HG03439 (cell line): Measurements from ENCODE around the gene TMEM38A.
"Not testable (repeated sequence)": the region's sequence is repeated elsewhere in the genome, so short reads cannot be mapped to it uniquely, and the experiment has no call there.

Experiments
- ATAC-seq: cut with Tn5 transposase; IDR thresholded peaks from one replicate; pipeline ENCODE4 v1.9.1; 2021; ENCODE audit warnings: mild to moderate bottlenecking, moderate library complexity; ENCODE audit not compliant: unreplicated experiment

TMEM38A gene

DNA sequence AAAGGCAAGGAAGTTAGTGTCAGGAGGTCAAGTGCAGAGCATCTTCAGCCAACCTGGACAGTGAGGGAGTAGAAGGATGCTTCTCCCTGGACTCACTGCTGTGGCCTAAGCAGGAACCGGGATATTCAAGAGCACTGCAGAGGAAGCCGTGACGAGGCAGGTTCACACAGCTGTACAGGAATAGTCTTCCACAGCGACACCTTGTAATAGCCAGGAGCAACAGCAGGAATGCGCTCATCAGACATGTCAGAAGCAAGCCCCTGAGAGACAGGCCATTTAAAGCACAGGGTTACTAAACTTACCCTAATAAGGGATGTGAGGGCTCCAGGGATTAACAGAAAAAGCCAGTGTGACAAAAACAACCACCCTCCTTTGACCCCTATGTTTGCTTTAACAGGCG, 29.5 kb upstream of the TMEM38A start:
- no peak for ATAC-seq

DNA sequence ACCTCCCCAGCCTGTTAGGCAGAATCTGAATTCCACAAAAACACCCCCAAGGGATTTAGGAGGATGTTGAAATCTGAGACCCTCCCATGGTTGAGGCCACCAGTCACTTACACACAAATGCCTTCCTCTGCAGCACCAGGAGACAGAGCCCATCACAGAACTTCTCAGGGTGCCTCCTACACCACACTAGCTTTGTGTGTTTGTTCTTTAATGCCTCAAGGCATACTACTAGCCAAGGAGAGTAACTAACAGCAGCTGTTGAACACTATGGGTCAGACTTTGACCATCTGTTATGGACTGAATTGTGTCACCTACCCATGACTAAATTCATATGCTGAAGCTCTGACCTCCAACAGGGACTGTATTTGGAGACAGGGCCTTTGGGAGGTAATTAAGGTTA, 23.4 kb upstream of the TMEM38A start:
- ATAC-seq = no peak

DNA sequence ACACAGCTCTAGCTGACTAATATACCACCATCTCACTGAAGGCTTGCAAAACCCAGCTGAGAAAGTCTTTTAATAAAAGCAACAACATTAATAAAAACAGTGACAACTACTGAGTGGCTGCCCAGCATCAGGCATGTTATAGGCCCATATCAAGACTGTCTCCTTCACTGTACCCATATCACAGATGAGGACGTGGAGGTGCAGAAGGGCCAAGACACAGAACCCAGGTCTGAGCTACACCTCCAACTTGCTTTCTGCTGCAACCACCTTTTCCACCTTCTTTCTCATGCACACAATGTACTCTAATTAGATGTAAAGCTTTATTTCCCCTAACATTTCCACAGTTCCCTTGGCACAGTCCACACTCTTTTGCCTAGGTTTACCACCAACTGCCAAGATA, 22.3 kb upstream of the TMEM38A start:
- no peak for ATAC-seq

DNA sequence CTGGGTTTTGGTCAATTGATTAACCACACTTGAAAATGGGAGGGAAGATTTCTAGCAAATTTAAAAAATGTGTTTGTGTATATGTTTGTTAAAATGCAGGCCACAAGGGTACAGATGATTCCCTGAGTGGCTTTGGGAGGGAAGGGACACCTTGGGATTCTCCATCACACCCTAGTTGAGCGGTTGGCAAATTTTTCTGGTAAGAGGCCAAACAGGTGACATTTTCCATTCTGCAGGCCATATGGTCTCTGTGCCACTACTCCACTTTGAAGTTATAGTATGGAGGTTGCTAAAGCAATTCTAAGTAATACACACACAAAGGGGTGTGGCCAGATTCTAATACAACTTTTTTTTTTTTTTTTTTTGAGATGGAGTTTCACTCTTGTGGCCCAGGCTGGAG, 20.0 kb upstream of the TMEM38A start:
- ATAC-seq = no peak

DNA sequence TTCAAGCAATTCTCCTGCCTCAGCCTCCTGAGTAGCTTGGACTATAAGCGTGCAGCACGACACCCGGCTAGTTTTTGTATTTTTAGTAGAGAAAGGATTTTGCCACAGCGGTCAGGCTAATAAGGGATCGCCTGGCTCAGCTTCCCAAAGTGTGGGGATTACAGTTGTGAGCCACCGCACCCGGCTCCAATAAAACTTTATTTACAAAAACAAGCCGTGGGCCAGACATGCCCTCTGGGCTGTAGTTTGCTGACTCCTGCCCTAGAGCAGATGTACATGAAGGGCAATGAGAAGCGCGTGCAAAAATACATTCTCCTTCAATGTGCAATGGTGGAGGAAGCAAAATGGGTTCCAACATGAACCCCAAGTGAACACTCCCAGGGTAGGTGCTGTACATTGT, 19.2 kb upstream of the TMEM38A start:
- ATAC-seq = no peak

DNA sequence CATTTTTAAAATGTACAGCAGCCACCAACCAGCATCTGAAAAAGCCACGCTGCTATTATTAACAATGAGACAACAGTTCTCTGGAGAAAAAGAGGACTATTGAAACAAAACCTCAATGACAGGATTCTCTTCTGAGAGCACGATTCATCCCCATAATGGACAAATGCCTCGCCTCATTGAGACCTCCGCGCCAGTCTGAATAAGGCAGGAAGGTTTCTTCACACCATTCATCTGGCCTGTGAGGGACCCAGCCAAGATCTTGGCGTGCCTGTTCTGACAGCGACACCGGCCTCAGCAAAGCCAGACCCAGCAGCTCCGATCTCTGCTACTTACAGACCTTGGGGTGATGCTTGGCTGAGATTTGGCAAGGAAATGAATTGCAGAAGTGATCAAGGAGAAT, 15.8 kb upstream of the TMEM38A start:
- ATAC-seq = no peak

DNA sequence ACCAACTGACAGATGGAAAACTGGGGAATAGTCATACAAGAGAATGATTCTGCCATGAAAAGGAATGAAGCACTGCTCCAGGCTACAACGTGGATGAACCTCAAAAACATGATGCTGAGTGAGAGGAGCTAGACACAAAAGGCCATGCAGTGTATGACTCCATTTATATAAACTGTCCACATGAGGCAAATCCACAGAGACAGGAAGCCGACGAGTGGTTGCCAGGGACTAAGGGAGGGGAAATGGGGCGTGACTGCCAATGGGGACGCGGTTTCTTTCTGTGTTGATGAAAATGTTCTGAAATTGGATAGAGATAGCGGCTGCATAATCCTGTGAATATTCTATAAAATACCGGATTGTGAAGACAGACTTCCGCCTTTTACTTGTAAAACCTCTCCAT, 11.2 kb upstream of the TMEM38A start:
- no peak for ATAC-seq

DNA sequence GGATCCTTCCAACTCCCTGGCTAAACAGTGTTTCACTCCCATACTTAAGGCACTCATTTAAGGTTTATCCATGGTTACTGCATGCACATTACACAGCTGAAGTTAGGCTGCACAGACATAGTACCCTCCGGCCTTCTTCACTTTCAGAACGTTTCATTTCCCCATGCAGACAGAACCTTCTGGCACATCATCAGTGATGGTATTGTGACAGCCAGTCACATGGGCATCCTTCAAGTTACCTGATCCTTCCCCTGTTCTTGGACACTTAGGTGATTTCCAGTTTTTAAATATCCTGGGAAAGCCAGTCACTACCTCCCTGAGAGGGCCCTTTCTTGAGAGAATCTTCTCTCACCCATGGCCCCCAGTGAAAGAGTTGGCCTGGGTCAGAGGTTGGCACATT, 10.1 kb upstream of the TMEM38A start:
- no peak for ATAC-seq

DNA sequence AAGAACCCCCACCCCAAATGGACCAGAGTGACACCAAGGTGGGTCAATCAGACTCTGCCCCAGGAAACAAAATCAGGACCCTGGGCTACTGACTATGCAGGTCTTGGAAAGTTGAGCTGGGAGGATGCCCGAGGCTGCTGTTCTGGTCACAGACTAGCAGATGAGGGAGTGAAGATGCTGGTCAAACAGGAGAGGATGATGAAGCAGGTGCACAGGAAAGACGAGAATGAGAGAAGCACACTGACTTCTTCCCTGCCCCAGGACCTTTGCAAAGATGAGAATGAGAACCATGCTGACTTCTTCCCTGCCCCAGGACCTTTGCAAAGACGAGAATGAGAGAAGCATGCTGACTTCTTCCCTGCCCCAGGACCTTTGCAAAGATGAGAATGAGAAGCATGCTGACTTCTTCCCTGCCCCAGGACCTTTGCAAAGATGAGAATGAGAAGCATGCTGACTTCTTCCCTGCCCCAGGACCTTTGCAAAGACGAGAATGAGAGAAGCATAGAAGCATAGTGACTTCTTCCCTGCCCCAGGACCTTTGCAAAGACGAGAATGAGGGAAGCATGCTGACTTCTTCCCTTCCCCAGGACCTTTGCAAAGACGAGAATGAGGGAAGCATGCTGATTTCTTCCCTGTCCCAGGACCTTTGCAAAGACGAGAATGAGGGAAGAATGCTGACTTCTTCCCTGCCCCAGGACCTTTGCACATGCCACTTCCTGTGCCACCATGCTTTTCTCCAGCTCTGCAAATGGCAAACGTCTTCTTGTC, 9.3 kb upstream of the TMEM38A start:
- ATAC-seq = not testable (repeated sequence)

DNA sequence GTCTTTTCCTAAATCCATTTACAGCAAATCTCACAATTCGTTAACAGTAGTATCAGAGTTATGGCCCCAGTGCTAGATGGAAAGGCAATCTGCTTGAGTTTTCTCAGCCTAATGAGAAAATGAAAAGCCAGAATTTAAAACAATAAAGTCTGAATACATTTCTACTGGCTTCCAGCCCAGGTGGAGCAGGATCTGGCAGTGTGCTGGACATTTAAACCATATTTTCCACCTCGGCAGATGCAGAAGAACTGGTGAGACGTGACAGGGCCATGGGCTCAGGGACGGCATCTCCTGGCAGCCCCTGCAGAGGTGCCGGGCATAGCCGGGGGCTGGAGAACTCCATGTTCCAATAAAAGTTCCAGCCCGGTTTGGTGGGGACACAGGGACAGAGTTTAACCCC, 8.1 kb upstream of the TMEM38A start:
- ATAC-seq = no peak

DNA sequence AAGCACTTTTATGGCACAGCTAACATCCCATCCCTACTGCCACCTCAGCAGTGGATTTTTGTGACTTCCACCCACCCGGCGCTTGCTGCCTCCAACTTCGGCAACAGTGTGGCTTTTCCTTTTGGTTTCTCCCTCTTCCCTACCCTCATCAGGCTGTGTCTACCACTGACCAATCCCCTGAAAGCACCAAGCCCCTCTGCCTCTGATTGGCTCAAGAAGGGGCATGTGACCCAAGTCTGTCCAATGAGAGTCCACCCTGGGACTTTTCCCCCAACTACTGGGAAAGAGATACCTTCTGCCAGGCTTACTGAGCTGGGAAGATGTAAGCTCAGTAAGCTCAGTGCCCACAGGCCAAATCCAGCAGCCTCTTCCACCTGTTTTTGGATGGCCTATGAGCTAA, 6.8 kb upstream of the TMEM38A start:
- ATAC-seq = no peak

DNA sequence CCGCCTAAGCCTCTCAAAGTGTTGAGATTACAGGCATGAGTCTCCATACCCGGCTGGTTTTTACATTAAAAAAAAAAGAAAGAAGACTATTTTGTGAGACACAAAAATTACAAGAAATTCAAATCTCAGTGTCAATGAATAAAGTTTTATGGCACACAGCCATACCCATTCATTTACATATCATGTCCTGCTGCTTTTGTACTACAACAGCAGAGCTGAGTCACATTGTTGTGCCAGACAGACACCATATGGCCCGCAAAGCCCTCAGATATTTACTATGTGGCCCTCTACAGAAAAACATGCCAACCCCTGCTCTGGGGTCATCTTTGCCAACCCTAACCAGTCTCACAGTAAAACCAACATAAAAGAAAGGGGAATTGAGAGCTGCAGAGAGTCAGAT, 6.3 kb upstream of the TMEM38A start:
- no peak for ATAC-seq

DNA sequence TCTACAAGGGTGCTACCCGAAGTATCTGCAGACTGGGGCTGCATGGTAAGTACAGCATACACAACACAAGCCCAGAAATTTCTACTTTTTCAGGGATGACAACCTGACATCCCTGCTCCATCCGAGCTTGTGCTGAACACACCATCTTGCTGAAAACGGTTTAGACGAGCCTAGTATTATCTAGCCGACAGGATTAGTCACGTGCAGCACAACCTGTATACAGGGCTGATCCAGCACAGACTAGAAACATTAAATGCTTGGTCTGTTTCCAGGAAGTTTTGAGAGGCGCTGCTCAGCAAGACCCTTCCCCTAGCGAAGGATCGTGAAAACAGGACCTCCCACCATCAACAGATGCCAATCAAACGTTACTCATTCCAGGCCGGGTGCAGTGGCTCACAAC, 5.2 kb upstream of the TMEM38A start:
- no peak for ATAC-seq

DNA sequence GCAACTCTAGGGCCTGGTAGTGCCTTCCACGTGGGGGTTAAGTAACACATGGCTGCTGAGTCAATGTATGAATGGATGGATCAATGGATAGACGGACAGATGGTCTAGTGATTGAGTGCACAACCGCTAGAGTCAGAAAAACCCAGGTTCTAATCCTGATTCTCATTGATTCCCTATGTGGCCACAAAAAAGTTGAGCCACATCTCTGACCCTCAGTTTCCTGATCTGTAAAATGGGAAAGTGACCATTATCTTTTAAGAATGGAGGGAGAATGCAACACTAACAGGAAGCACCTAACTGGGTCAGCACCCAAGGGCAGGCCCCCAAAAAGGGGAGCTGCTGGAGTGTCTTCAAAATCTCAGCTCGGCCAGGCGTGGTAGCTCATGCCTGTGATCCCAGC, 3.6 kb upstream of the TMEM38A start:
- ATAC-seq = no peak

DNA sequence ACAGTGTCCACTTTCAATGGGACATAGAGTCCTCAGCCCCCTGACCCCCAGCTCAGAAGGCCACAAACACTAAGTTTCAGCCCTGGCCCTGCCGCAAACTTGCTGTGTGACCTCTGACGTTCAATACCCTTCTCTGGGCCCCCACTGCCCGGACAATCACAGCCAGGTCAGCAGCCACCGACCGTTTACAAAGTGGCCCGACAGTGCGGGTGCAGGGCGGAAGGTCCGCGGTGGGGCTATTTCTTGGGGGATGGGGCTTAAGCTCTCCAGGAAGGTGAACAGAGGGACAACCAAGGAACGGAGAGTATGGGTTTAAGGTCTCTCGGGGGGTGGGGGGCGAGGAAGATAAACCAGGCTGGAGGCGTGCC, 1.5 kb upstream of the TMEM38A start:
- ATAC-seq = no peak

DNA sequence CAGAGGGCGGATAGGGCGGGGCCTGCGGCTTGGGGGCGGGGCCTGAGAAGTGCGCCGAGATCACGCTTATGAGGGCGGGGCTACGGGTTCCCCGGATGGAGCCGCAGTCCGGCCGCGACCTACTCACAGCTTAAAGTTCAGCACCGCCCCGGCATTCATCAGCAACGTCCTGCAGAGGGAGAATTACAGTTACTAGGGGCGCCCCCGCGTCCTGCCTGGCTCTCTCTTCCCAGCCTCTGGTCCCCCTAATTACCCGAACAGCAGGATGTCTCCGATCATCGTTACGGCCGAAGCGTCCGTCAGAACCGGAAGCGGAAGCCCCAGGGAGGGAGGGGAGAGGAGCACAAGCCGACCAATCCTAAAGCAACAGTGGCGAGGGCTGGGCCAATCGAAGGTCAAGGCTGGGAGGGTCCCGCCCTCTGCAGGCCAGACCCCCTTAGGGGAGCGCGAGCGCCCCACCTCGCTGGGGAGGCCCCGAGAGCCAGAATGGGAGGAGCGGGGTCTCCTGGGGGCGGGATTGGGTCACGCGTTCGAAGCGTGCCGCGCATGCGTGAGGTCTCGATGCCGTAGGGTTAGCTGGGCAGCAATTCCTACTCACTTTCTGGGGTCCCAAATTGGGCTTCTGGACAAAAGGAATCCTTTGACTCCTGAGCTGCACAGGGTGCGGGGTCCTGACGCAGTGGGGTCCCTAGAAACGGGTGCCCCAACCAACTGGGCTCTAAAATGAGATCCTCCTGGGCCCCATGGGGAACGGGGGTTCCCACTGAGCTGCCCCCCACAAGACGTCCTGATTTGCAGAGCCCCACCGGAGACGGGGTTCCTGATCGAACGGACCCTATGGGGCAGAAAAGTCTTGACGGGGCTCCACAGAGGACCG, 869 bp upstream of the TMEM38A start, which contains the start of gene SMIM7:
SMIM7 (minus strand) TSS at position 313 of the 877 bp plus-strand sequence; CDS start at position 279, 34 bp downstream.
- peak; percentile 90 for ATAC-seq

DNA sequence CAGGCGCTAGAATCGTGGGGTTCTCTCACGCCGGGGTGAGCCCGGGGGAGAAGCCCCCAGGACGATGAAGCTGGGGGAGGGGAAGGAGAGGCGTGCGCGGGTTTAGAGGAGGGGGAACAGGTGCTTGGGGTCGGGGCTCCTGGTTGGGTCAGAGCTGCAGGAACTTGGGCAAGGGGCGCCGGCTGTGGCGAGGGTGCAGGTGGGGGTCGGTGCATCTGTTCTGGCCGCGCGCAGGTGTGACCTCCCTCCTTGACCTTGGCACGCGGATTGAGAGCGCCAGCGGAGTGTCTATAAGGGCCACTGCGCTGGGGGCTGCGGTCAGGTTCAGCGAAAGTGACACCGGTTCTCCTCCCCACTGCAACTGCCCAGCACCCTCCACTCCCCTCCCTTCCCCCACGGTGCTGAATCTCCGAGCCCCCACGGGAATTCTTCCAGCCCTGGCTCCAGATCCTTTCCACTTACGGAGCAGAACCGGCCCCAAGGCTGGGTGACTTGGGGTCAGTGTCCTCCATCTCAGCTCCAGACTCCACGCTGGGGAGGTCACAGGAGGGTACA, 618 bp downstream of the TMEM38A start:
- ATAC-seq = no peak

DNA sequence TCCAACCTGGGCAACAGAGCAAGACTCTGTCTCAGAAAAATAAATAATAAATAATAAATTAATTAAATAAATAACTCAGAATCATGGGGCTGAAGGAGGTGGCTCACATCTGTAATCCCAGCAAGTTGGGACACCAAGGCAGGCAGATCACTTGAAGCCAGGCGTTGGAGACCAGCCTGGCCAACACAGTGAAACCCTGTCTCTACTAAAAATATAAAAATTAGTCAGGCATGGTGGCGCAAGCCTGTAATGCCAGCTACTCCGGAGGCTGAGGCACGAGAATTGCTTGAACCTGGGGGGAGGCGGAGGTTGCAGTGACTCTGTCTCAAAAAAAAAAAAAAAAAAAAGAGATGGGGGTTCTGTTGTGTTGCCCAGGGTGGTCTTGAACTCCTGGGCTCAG, 7.2 kb downstream of the TMEM38A start:
- ATAC-seq = no peak

DNA sequence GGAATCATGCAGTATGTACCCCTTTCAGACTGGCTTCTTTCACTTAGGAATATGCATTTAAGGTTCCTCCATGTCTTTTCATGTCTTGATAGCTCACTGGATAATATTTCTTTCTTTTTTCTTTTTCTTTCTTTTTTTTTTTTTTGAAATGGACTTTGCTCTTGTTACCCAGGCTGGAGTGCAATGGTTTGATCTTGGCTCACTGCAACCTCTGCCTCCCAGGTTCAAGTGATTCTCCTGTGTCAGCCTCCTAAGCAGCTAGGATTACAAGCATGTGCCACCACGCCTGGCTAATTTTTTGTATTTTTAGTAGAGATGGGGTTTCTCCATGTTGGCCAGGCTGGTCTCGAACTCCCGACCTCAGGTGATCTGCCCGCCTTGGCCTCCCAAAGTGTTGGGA, 7.8 kb downstream of the TMEM38A start:
- not testable (repeated sequence) for ATAC-seq

DNA sequence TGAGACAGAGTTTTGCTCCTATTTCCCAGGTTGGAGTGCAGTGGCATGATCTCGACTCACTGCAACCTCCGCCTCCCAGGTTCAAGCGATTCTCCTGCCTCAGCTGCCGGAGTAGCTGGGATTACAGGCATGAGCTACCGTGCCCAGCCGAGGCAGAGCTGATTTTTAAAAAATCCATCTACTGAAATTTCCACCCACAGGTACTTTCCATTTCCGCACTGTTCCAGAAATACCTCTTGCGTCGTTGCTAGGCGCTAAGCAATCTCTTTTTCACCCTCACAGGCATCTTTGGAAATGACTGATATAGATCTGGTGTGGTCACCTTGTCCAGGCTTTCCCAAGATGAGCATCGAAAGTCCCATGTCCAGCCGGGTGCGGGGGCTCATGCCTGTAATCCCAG, 9.4 kb downstream of the TMEM38A start:
- no peak for ATAC-seq

DNA sequence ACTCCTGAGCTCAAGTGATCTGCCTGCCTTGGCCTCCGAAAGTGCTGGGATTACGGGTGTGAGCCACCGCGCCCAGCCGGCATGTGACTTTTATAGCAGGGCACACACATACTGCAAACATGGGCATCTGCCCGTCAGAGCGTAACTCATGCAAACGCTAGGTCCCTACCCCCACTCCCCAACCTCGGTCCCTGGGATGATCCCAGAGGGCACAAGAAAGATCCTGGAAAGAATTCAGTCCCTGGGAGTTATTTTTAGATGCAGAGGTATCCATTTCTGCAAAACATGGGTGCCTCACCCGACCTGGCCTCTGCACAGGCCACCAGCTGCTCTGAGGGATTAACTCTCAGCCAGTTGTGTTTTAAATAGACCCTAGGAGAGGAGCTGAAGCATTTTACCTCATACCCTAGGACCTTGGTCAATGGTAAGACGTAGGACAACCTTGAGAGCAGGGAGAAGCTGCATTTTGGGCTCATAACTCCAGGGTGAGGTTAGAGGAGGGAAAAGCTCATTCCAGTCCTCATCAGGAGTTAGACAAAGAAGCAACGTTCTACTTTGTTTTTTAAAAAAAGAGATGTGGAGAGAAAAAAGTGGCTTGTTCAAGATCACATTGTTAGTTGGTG, 10.8 kb downstream of the TMEM38A start:
- ATAC-seq = no peak
